GM19025 (cell line): ENCODE results near the gene GREB1.

Experiments
- ATAC-seq: cut with Tn5 transposase; IDR thresholded peaks from one replicate; pipeline ENCODE4 v1.9.1; 2021; ENCODE audit warnings: mild to moderate bottlenecking, low read depth, moderate library complexity; ENCODE audit not compliant: unreplicated experiment

GREB1 gene

DNA sequence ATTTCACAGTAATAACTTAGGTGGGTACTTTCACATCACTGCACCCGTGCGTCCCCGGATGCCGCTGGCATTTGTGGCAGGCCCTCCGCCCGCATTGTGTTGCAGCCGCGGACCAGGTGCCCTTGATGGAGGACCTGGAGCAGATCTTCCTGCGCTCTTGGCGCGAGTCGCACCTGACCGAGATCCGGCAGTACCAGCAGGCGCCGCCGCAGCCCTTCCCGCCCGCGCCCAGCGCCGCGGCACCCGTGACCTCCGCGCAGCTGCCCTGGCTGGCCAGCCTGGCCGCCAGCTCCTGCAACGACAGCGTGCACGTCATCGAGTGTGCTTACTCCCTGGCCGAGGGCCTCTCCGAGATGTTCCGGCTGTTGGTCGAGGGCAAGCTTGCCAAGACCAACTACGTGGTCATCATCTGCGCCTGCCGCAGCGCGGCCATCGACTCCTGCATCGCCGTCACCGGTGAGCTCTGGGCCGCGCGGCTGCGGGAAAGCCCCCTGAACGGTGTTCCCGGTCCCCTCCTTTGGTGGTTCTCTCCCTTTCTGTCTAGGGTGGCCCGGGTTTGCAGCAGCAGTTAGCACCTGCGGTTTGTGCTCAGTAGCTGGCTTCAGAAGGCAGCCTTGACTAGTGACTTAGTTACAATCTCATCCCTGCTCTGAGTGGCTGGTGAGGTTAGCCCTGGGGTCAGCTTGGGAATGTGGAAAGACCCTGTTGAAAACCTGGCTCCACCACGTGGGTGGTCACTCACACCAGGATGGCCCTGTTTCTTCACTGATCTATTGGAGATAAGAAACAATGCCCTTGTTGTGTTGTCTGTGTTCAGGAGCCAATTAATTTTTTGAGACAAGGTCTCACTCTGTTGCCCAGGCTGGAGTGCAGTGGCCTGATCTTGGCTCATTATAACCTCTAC is 59.1 kb downstream of the GREB1 start:
- ATAC-seq: no peak

DNA sequence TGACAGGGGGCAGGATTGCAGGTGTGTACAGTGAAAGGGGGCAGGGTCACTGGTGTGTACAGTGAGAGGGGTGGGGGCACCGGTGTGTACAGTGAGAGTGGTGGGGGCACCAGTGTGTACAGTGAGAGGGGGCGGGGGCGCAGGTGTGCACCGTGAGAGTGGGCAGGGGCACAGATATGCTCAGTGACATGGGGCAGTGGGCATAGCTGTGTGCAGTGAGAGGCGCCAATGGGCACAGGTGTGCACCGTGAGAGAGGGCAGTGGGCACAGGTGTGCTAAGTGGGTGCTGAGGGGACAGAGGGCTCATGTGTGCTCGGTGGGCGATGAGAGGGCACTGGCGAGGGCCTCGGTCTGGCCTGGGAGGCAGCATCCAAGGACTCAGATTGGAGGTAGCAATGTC is 63.0 kb downstream of the GREB1 start:
- no peak for ATAC-seq

DNA sequence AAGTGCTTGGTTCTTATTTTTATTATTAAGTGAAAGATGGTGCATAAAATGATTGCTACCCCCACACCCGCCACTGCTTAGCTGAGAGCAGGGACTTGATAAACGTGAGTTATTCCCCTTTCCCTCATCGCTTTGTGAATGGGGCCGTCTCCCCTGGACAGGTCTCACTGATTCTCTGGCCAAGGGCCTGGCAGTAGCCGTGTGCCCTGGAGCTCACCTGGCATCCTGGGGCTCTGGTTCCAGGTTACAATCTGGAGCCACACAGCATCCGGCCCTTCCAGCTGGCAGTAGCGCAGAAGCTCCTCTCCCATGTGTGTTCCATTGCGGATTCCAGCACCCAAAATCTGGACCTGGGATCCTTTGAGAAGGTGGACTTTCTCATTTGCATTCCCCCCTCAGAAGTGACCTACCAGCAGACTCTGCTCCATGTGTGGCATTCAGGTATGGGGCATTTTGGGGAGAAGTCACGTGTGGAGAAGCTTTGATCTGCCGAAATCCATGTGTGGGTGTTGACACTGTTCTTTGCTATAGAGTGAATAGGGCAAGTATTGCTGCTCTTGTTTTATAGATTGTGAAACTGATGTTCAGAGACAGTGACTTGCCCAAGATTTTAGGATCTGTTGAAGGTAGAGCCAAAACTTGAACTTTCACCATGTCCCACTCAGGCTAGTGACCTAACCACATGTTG is 63.8 kb downstream of the GREB1 start:
- no peak for ATAC-seq

DNA sequence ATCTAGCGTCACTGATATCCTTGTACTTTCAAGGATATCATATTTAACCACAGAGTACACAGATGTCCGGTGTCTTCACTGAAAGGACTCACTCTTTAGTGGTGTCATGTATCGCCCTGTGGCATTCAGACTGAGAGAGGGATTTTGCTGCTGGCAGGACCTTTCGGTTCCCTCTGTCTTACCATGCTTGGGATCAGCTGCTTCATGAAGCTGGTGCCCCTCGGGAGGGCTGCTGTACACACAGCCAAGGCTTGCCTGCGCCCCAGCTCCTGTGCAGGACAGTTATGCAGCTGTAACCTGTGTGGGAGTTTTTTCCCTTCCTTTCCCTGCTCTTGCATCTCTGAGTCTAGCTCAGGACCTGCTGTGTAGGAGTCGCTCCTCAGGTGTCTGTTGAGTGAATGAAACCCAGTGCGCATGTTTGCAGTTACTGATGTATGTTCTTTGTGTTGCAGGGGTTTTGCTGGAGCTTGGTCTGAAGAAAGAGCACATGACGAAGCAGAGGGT is 64.4 kb downstream of the GREB1 start:
- ATAC-seq: no peak

DNA sequence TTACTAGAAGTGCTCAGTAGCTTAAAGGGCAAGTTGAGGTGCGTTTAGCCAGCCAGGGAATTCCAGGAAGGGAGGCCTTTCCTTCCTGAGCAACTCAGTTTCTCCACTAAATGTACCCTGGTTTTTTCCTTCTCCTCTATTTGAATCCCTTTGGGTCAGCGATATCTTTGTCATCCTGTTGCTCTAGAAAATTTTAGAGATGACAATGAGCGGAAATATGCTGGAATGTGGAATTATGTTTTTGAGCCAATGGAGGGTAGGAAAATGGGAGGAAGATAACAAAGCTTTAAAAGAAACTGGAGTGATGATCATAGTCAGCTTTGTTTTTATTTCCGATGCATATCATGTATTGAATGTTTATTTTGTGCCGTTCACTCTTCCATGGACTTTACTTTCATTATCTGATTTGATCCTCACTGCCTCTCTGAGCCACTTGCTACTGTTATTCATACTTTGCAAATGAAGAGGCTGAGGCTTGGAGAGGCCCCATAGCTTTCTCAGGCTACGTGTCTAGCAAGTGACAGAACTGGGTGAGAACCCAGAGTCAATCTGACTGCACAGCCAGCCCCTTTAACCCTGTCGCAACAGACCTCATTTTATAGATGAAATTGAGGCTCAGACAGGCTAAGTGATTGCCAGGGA is 68.8 kb downstream of the GREB1 start:
- ATAC-seq: no peak

DNA sequence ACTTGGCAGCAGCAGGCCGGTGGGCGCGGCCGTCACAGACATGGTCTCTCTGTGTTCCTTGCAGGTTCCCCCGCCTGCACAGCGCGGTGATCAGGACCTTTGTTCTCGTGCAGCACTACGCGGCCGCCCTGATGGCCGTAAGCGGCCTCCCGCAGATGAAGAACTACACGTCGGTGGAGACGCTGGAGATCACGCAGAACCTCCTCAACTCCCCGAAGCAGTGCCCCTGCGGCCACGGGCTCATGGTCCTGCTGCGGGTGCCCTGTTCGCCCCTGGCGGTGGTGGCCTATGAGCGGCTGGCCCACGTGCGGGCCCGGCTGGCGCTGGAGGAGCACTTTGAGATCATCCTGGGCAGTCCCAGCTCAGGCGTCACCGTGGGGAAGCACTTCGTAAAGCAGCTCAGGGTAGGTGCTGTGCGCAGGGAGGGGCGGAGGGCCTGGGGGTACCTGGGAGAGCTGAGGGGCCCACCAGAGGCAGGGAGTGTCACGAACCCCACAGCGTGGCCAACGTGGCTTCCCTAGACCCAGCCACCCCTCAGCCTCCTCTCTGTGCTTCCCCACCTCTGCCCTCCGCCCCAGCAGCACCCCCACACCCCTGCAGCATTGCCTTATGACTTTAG is 76.9 kb downstream of the GREB1 start:
- no peak for ATAC-seq

DNA sequence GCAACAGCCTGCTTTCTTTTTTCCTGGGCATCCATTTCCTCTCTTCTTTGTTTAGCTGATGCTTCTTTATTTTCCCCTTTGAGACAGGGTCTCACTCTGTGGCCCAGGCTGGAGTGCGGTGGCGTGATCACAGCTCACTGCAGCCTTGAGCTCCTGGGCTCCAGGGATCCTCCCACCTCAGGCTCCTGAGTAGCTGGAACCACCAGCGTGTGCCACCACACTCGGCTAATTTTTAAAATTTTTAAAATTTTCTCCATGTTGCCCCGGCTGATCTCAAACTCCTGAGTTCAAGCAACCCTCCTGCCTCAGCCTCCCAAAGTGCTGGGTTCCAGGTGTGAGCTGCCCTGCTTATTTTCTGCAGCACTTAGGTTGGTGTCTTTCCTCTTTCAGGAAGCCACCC is 77.4 kb downstream of the GREB1 start:
- no peak for ATAC-seq

DNA sequence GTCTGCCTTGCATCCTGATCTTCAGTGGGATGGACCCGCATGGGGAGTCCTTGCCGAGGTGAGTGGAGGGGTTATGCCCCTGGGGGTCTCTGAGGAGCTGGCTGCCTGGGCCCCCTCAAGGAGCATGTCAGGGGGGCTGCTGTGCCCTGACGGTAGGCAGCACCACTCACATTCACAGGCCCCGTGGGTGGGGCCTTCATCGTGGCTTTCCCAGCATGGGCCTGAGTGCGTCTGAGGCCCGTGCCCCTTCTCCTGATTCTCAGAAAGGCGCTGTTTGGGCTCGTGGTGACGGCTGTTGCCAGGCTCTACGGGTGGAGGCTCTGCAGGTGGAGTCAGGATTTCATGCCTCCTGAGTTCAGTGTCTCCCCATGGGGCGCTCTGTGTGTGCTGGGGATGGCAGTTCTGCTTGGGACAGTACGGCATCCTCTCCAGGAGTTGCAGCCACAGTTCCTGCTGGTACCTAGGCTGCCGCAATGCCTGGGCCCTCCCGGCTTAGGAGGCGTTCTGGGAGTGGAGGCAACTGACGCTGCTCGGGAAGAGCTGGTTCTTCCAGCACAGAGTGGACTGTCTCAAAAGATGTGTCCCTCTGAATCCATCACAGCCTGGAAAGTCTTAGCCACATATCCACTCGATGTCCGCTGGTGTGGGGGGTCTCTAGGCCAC is 78.8 kb downstream of the GREB1 start:
- ATAC-seq: no peak

DNA sequence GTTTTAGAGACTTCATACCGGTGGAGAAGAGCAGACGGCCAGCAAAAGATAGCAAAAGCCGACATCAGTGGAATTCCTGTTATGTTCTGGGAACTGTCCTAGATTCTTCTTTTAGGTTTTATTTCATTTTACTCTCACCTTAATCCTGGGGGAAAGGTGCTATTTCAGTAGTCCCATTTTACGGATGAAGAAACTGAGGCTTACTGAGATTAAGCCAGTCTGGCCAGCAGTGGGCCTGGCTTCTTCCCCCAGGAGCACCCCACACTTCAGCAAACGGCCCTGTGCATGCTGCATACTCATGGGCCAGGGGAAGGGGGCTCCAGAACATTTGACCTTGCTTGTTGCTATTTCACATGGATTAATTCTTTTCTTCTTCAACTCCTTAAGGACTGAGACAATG is 79.5 kb downstream of the GREB1 start:
- ATAC-seq: no peak

DNA sequence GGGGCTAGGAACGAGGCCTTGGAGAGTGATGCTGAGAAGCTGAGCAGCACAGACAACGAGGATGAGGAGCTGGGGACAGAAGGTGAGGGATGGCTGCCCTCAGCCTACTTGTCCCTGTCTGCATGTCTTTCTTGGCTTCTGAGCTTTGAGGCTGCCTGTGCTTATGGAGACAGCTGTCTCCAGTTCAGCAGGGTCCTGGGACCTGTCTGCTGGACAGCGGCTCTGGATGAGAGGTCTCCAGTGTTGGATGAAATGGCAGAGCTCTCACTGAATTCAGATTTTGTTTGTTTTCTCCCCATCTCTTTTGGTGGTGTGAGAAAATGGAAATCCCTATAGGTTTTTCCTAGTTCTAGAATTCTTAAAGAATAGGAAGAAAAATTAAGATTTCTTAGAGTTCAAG is 81.4 kb downstream of the GREB1 start:
- ATAC-seq: no peak

DNA sequence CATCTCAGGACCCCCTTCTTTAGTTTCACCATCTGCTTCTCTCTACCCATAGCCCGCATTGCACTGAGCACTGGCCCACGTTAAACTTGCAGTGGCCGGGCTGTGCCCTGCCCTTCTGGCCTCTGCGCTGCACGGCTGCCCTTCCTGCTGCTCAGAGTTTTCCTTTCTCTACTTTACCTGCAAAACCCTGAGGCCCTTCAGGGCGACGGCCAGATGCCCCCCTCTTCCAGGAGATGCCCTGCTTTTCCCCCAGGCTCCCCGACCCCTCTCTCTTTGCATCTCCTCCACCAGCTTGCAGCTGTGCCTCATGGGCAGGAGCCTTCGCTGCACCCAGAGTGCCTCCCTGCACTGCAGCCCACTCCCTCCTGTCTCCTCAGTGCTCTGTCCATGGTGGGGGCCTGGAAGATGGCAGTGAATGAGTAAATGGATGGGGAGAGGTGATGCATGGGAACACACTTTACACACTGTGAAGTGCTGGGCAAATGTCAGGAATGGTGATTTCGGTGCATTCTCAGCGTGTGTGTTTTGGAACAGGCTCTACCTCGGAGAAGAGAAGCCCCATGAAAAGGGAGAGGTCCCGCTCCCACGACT is 82.3 kb downstream of the GREB1 start:
- ATAC-seq: no peak

DNA sequence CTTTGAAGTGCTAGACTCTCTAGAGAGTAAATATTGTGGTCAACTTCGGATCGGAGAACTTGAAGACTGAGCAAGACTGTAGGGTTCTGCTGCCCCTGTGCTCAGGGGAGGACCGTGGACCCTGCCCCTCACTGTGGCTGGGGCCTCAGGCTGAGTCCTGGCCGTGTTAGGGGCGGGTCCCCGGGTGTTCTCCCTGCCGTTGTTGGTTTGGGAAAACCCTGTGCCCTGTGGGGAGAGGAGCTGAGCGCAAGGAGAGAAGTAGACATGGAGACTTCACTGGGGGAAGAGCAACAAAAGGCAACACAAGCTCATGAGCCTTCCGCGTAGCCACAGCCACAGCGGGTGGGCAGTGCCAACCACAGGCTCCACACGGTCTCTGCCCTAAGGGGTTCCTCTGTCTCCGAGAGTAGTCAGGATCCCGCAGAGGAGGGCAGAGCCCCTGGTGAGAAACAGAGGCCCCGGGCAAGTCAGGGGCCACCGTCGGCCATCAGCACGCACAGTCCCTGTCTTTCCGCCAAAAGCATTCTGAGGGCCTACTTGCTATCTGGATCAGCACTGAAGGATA is 83.1 kb downstream of the GREB1 start:
- ATAC-seq: no peak

DNA sequence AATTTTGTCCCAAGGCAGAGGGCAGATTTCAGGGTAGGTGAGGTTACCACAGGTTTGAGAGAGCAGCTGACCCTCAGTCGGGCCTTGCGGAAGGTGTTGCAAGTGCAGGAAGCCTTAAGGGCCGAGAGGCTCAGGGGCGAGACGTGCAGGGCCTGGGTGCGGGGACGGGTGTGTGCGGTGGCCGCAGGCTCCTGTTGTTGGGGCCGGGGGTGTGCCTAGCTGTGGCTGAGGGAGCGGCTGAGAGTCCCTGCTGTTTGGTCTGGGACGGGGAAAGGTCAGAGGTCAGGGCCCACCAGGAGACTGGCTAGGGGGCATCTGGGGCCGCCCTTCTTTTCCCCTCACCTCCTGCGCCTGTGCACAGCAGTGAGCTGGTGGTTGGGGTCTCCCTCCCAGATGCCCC is 83.7 kb downstream of the GREB1 start:
- ATAC-seq: no peak

DNA sequence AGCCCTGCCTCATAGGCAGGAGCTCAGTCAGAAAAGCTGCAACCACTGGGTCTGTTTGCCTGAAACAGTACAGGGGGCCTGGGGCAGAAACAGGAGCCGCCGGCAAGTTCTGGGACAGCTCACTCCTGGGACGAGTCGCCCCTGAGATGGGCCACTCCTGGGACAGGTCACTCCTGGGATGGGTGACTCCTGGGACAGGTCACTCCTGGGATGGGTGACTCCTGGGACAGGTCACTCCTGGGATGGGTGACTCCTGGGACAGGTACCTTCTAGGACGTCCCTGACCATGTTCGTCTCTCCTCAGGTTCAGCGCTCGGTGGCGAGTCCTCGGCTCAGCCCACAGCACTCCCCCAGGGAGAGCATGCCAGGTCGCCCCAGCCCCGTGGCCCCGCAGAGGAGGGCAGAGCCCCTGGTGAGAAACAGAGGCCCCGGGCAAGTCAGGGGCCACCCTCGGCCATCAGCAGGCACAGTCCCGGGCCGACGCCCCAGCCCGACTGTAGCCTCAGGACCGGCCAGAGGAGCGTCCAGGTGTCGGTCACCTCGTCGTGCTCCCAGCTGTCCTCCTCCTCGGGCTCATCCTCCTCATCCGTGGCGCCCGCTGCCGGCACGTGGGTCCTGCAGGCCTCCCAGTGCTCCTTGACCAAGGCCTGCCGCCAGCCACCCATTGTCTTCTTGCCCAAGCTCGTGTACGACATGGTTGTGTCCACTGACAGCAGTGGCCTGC is 84.3 kb downstream of the GREB1 start:
- ATAC-seq: no peak

DNA sequence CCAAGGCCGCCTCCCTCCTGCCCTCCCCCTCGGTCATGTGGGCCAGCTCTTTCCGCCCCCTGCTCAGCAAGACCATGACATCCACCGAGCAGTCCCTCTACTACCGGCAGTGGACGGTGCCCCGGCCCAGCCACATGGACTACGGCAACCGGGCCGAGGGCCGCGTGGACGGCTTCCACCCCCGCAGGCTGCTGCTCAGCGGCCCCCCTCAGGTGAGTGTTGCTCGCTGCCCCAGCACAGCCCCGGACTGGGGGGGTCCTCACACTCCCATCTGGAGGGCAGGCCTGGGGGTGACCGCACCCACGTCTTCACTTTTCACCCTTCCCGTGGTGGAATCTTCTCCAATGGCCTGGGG is 84.8 kb downstream of the GREB1 start:
- ATAC-seq: no peak

DNA sequence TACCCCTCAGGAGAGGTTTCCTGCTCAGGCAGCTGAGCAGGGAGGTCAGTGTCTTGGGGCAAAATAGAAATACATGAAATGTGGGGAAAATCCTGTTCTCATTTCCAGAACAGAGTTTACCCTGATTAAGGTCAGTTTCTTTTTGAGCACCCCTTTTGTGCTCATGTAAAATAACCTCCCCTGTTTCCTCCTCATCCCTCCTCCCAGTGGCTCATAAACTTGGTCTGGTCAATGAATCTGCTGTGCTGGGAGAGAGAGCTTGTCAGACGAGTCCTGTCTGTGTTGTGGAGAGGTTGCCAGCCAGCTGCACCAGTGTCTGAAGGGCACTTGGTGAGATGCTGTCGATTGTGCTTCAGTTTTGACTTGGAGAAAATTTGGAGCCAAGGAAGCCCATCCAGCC is 87.6 kb downstream of the GREB1 start:
- no peak for ATAC-seq

DNA sequence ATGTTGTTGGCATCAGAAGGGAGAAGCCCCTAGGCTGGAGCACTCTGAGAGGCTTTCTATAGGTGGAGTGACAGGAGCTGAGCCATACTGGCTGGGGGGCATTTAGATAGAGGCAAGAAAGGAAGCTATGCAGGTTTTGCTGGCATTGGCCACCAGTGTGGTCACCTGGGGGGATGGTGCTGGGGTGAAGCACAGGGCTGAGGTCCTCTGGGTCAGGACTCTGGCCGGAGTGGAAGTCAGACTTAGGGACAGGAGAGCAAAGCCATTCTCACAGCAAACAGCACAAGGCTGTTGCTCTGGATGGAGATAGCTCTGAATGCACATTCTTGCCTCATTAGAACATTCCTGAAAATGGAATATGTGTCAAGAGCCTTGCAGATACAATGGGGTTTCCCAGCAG is 88.8 kb downstream of the GREB1 start:
- ATAC-seq: no peak

DNA sequence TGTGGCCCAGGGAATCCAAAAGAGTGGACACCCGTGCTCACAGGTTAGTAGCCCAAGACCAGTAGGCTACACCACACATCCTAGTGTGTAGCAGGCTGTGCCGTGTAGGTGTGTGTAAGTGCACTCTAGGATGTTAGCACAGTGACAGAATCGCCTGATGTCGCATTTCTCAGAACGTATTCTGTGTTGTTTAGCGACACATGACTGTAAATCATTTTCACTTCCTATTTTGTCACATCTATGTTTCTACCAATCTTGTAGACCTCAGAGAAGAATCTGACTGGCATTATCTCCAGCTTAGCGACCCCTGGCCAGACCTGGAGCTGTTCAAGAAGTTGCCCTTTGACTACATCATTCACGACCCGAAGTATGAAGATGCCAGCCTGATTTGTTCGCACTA is 91.0 kb downstream of the GREB1 start:
- ATAC-seq: no peak

DNA sequence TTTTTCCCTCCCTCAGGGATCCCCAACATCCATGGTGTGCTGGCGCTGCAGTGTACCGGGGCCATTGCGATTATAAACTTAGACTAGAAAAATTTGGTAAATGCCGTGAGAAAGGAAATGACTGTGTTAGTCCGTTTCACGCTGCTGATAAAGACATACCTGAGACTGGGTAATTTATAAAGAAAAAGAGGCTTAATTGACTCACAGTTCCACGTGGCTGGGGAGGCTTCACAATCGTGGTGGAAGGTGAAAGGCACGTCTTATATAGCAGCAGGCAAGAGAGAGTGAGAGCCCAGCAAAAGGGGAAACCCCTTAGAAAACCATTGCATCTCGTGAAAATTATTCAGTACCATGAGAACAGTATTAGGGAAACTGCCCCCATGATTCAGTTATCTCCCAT is 91.8 kb downstream of the GREB1 start:
- no peak for ATAC-seq
